Tongue (tissue), 2 donors: ENCODE measurements around the gene PAK4. TPM values are rescaled to one million over a fixed set of nuclear protein-coding genes. Genes with fewer than 3 reads are reported as not detected.

Experiments used
- DNase-seq: peaks from one replicate; pipeline ENCODE4 v3.0.0-alpha.2; 2015
- total RNA-seq: library from RNA; depleted of rRNA; stranded (reverse); fragments of >200 nt; gene quantifications from one replicate; pipeline ENCODE4 v1.2.3, GENCODE V29; 2014

PAK4 gene
- total RNA-seq, 1 donor from 2014 or later, result 10.3 TPM

- DNase-seq, result no peak
Observed at GRCh38 chr19:39165857-39166256, 40.3 kb downstream of the PAK4 start.

- peak; percentile 81 for DNase-seq
Observed at GRCh38 chr19:39166571-39167391, 41.2 kb downstream of the PAK4 start.

GRCh38 chr19:39167461-39168257, 42.1 kb downstream of the PAK4 start:
- peak; percentile 22 for DNase-seq

- DNase-seq, result no peak
Observed at GRCh38 chr19:39168258-39169142, 42.9 kb downstream of the PAK4 start.

GRCh38 chr19:39169143-39169810, 43.7 kb downstream of the PAK4 start:
- no peak for DNase-seq

GRCh38 chr19:39170386-39171231, 45.0 kb downstream of the PAK4 start:
- DNase-seq, result no peak

- DNase-seq, result no peak
Observed at GRCh38 chr19:39171479-39172465, 46.2 kb downstream of the PAK4 start.

- no peak for DNase-seq
Observed at GRCh38 chr19:39172700-39173501, 47.3 kb downstream of the PAK4 start.

GRCh38 chr19:39173502-39173991, 48.0 kb downstream of the PAK4 start:
- no peak for DNase-seq

- no peak for DNase-seq
Observed at GRCh38 chr19:39174142-39174541, 48.6 kb downstream of the PAK4 start.

- no peak for DNase-seq
Observed at GRCh38 chr19:39174558-39175544, 49.3 kb downstream of the PAK4 start.

- no peak for DNase-seq
Observed at GRCh38 chr19:39175564-39175963, 50.0 kb downstream of the PAK4 start.

- no peak for DNase-seq
Observed at GRCh38 chr19:39177110-39177699, 51.6 kb downstream of the PAK4 start.

- no peak for DNase-seq
Observed at GRCh38 chr19:39177736-39178135, 52.1 kb downstream of the PAK4 start.

- DNase-seq, result no peak
Observed at GRCh38 chr19:39178296-39179006, 52.9 kb downstream of the PAK4 start.

GRCh38 chr19:39179754-39180153, 54.2 kb downstream of the PAK4 start:
- no peak for DNase-seq
